T-helper 2 cell (primary cell): ENCODE measurements around the gene DLL4.

Experiments
- DNase-seq, 5 experiments: peaks; one replicate each; pipeline versions ENCODE4 v3.0.0 to v3.0.0-alpha.2; 2012 to 2022
- total RNA-seq, 2 donors: gene quantifications; one replicate each; lab custom pipeline; 2026; lab: John Stamatoyannopoulos, UW

The DLL4 gene
- total RNA-seq = 0.62 to 0.94 reads per million in 2 donors

- peak in 1 of 5 experiments; percentile 64 for DNase-seq
Observed at GRCh38 chr15:40928821-40929659, at the start of gene DLL4. Gene DLL4, plus strand, starts transcription at chr15:40929340. Its CDS starts 329 bp downstream, at chr15:40929669.

GRCh38 chr15:40879609-40880008 is 49.5 kb upstream of the DLL4 start:
- DNase-seq = no peak

GRCh38 chr15:40881351-40881750 is 47.8 kb upstream of the DLL4 start:
- no peak for DNase-seq

- no peak for DNase-seq
Observed at GRCh38 chr15:40886586-40886985, 42.6 kb upstream of the DLL4 start.

GRCh38 chr15:40889112-40889511 is 40.0 kb upstream of the DLL4 start:
- no peak for DNase-seq

- DNase-seq = no peak
Observed at GRCh38 chr15:40891138-40891537, 38.0 kb upstream of the DLL4 start.

- DNase-seq = no peak
Observed at GRCh38 chr15:40891810-40892446, 37.2 kb upstream of the DLL4 start.

GRCh38 chr15:40892447-40893012 is 36.6 kb upstream of the DLL4 start:
- DNase-seq = no peak

GRCh38 chr15:40893019-40893670 is 36.0 kb upstream of the DLL4 start:
- DNase-seq = peak in 1 of 5 experiments; percentile 44

GRCh38 chr15:40893733-40894680 is 35.1 kb upstream of the DLL4 start, which contains the start of gene VPS18:
Gene VPS18, plus strand, starts transcription at chr15:40894450. Its CDS starts 319 bp downstream, at chr15:40894769.
- peak; percentile 96 to 100 (median 98) for DNase-seq

- DNase-seq = peak in 4 of 5 experiments; percentile 43 to 79 (median 50)
Observed at GRCh38 chr15:40894681-40895448, 34.3 kb upstream of the DLL4 start.

- DNase-seq = no peak
Observed at GRCh38 chr15:40899536-40900207, 29.5 kb upstream of the DLL4 start.

- no peak for DNase-seq
Observed at GRCh38 chr15:40900256-40901052, 28.7 kb upstream of the DLL4 start.

- DNase-seq = no peak
Observed at GRCh38 chr15:40901053-40901443, 28.1 kb upstream of the DLL4 start.

- peak in 1 of 5 experiments; percentile 31 for DNase-seq
Observed at GRCh38 chr15:40902605-40903561, 26.3 kb upstream of the DLL4 start.

- DNase-seq = no peak
Observed at GRCh38 chr15:40904552-40905201, 24.5 kb upstream of the DLL4 start.
